ENCODE results near the gene TSSC4. TPM values are rescaled to one million over a fixed set of nuclear protein-coding genes. Genes with fewer than 3 reads are reported as not detected.
A peak's percentile ranks its signal among the peaks of the same experiment; 100 is the strongest.

The TSSC4 gene
- total and polyA plus RNA-seq, 2 of the 13 experiments (the other 11 are each of a cell fraction or from before 2014, with no cell fraction given), result 16.2 to 58.6 TPM

GRCh38 chr11:2409611-2410468, 9.3 kb downstream of the TSSC4 start (continued):
- no peak for TF ChIP-seq SNAPC4 (CRISPR knock-in tag; IDR thresholded peaks at IDR 0.05)
- no peak for TF ChIP-seq REXO4 (CRISPR knock-in tag; IDR thresholded peaks at IDR 0.05; ENCODE audit: borderline replicate concordance)
- no peak for TF ChIP-seq ZNF589 (CRISPR knock-in tag; conservative IDR thresholded peaks at IDR 0.05)
- TF ChIP-seq ZNF839 (CRISPR knock-in tag; IDR thresholded peaks at IDR 0.05; ENCODE audit: borderline replicate concordance), result no peak
- no peak for TF ChIP-seq ZFP36L2 (CRISPR knock-in tag; IDR thresholded peaks at IDR 0.05)
- TF ChIP-seq CC2D1A (CRISPR knock-in tag; IDR thresholded peaks at IDR 0.05), result no peak
- peak; percentile 65; the same call in 1 of the 2 replicates for TF ChIP-seq ZNF800 (CRISPR knock-in tag; IDR thresholded peaks at IDR 0.05)
- TF ChIP-seq CERS6 (CRISPR knock-in tag; IDR thresholded peaks at IDR 0.05), result no peak
- TF ChIP-seq DNMT1 (CRISPR knock-in tag; IDR thresholded peaks at IDR 0.05), result no peak
- TF ChIP-seq KIAA2018 (CRISPR knock-in tag; IDR thresholded peaks at IDR 0.05; ENCODE audit: borderline replicate concordance), result no peak
- TF ChIP-seq ELF4 (CRISPR knock-in tag; IDR thresholded peaks at IDR 0.05; ENCODE audit: borderline replicate concordance), result no peak

Measured in HepG2 (cell line).